Measurements from ENCODE around the gene GFOD1. TPM values are rescaled to one million over a fixed set of nuclear protein-coding genes. Genes with fewer than 3 reads are reported as not detected.

Gene GFOD1
- total and polyA plus RNA-seq, 9 donors, result 1.4 to 9.2 (median 3.7) TPM

- Histone ChIP-seq H3K4me3 (peak overlapping the region; percentile 70), H3K4me1 (ENCODE audit: insufficient read depth) (peaks cover 7% of the 10 kb centered on the region), H3K27me3 (no peaks in the 10 kb centered on the region), H3K9me3 (no peaks in the 10 kb centered on the region), H3K36me3 (no peaks in the 10 kb centered on the region), H3K27ac (no peak overlapping the region)
- WGBS, 3 donors, result 73 to 75% (median 74%) methylated on average over 4 of the region's 4 CpGs
- intact Hi-C loops (cut with DNase I), result no loop called here
- no peak for DNase-seq
- TF ChIP-seq POLR2A (IDR thresholded peaks at IDR 0.05) (no peak), EP300 (IDR thresholded peaks at IDR 0.05) (no peak)
- TF ChIP-seq, protein P1, sequence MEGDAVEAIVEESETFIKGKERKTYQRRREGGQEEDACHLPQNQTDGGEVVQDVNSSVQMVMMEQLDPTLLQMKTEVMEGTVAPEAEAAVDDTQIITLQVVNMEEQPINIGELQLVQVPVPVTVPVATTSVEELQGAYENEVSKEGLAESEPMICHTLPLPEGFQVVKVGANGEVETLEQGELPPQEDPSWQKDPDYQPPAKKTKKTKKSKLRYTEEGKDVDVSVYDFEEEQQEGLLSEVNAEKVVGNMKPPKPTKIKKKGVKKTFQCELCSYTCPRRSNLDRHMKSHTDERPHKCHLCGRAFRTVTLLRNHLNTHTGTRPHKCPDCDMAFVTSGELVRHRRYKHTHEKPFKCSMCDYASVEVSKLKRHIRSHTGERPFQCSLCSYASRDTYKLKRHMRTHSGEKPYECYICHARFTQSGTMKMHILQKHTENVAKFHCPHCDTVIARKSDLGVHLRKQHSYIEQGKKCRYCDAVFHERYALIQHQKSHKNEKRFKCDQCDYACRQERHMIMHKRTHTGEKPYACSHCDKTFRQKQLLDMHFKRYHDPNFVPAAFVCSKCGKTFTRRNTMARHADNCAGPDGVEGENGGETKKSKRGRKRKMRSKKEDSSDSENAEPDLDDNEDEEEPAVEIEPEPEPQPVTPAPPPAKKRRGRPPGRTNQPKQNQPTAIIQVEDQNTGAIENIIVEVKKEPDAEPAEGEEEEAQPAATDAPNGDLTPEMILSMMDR (IDR thresholded peaks at IDR 0.05), result no peak
Measured at GRCh38 chr6:13485303-13485702, 2.1 kb downstream of the GFOD1 start.

DNA sequence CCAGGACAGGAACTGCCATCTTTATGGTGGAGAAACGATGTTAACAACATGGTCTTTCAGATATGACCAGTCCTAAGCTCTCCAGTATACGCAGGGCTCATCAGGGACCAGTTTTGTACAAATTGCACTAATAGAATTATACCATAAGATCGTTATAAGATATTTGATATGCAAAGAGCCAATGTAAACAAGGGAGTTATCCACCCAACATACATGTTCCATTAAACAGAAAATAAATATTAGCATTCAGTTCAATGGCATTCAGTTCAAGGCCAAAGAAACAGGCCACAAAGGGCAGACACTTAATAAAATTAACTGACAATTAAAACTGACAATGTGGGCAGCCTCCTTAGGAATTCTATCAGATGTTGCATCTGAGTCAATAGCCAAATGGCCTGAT, 2.6 kb downstream of the GFOD1 start:
- no peak for TF ChIP-seq POLR2A (IDR thresholded peaks at IDR 0.05)
- TF ChIP-seq EP300 (IDR thresholded peaks at IDR 0.05), result no peak
- TF ChIP-seq, protein P1 (IDR thresholded peaks at IDR 0.05), result no peak
- Histone ChIP-seq H3K36me3 (no peaks in the 10 kb centered on the region), H3K4me1 (ENCODE audit: insufficient read depth) (peaks cover 7% of the 10 kb centered on the region), H3K4me3 (no peak overlapping the region), H3K27ac (no peak overlapping the region), H3K27me3 (no peaks in the 10 kb centered on the region), H3K9me3 (no peaks in the 10 kb centered on the region)
- WGBS, 3 donors, result 86 to 93% (median 88%) methylated on average over 3 of the region's 3 CpGs
- intact Hi-C loops (cut with DNase I), result no loop called here
- DNase-seq, result no peak

- intact Hi-C loops (cut with DNase I), result no loop called here
- 88 to 93% (median 89%) methylated on average over 6 of the region's 6 CpGs for WGBS, 3 donors
- Histone ChIP-seq H3K36me3 (no peaks in the 10 kb centered on the region), H3K4me1 (ENCODE audit: insufficient read depth) (peaks cover 7% of the 10 kb centered on the region), H3K27ac (no peak overlapping the region), H3K4me3 (no peak overlapping the region), H3K9me3 (no peaks in the 10 kb centered on the region), H3K27me3 (no peaks in the 10 kb centered on the region)
- TF ChIP-seq EP300 (IDR thresholded peaks at IDR 0.05) (no peak), POLR2A (IDR thresholded peaks at IDR 0.05) (no peak)
- TF ChIP-seq, protein P1 (IDR thresholded peaks at IDR 0.05), result no peak
- DNase-seq, result no peak
Measured at GRCh38 chr6:13484138-13484708, 3.2 kb downstream of the GFOD1 start.

DNA sequence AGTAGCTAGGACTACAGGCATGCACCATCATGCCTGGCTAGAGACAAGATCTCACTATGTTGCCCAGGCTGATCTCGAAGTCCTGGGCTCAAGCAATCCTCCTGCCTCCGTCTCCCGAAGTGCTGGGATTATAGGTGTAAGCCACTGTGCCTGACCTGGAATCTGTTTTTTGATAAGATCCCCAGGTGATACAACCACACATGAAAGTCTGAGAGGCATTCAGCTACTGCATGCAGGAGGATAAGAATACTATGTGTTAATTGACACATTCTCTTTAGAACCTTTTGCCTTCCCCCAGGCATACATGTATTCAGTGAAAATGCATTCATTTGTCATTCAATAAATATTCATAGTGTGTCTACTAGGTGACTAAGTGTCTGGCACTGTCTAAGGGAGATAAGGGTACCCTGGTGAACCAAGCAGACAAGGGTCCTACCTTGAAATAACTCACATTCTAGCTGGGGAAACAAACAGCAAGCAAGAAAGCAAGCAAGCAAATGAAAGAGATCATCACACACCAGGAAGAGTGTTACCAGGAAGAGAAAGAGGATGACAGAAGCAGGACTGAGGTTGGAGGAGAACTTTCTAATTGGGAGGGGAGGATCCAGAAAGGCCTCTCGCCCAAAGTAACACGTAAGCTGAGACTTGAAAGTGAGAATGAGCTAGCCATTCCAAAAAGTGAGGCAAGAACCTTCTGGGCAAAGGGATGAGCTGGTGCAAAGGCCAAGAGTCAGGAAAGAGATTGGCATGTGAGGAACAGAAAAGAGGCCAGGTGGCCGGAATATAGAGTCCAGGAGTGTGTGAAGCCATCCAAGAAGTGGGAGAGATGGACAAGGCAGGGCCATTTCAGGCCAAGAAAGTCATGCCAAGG, 6.5 kb downstream of the GFOD1 start:
- intact Hi-C loops (cut with DNase I), result no loop called here
- 91 to 96% (median 95%) methylated on average over 6 of the region's 6 CpGs for WGBS, 3 donors
- H3K27me3 ChIP-seq, result no peaks in the 10 kb centered on the region

More for the DNA sequence above, 6.5 kb downstream of the GFOD1 start:
- TF ChIP-seq EP300 (IDR thresholded peaks at IDR 0.05) (no peak), POLR2A (IDR thresholded peaks at IDR 0.05) (no peak)
- TF ChIP-seq, protein P1 (IDR thresholded peaks at IDR 0.05), result no peak
- H3K4me3 ChIP-seq, result no peak overlapping the region
- no peaks in the 10 kb centered on the region for H3K9me3 ChIP-seq
- H3K4me1 ChIP-seq (ENCODE audit: insufficient read depth), result peaks cover 2% of the 10 kb centered on the region
- no peak for DNase-seq
- no peaks in the 10 kb centered on the region for H3K36me3 ChIP-seq
- no peak overlapping the region for H3K27ac ChIP-seq

All from ovary (tissue), 9 donors.